Activated CD4-positive, alpha-beta T cell treated with anti-CD3 and anti-CD28 coated beads, Interleukin-2, amount 10 ng/mL, durations not matched to agents 24 days and 14 days (primary cell): ENCODE results near the gene FCGR3A. TPM values are rescaled to one million over a fixed set of nuclear protein-coding genes. Genes with fewer than 3 reads are reported as not detected.
A peak's percentile ranks its signal among the peaks of the same experiment; 100 is the strongest.

Source experiments
- DNase-seq: peaks from one replicate; pipeline ENCODE4 v3.0.0; 2022
- H3K27ac Mint-ChIP-seq: one replicate; pipeline ENCODE4 v1.8.0; 2022; ENCODE audit warnings: mild to moderate bottlenecking, mixed read lengths
- H3K27me3 Mint-ChIP-seq: one replicate; pipeline ENCODE4 v1.8.0; 2022; ENCODE audit warnings: mixed read lengths
- H3K36me3 Mint-ChIP-seq: one replicate; pipeline ENCODE4 v1.8.0; 2022; ENCODE audit warnings: low read depth, mild to moderate bottlenecking, mixed read lengths
- H3K4me1 Mint-ChIP-seq: one replicate; pipeline ENCODE4 v1.8.0; 2021; ENCODE audit warnings: mixed read lengths
- H3K4me3 Mint-ChIP-seq: one replicate; pipeline ENCODE4 v1.8.0; 2022; ENCODE audit warnings: mild to moderate bottlenecking, moderate library complexity, mixed read lengths
- H3K9me3 Mint-ChIP-seq: one replicate; pipeline ENCODE4 v1.8.0; 2021; ENCODE audit warnings: mixed read lengths
- intact Hi-C: fragments of 100-400 bp; cut with micrococcal nuclease; formaldehyde crosslinking; loops from one replicate; pipeline ENCODE4 v1.15.1; 2023
- total RNA-seq: library from RNA; stranded (reverse); gene quantifications from 2 replicates; pipeline ENCODE4 v1.2.3, GENCODE V29; 2022

Gene FCGR3A
- total RNA-seq, 1 donor from 2014 or later, result not detected

- no peak for DNase-seq
- H3K9me3 Mint-ChIP-seq, result no peaks in the 10 kb centered on the region
- no peak overlapping the region for H3K27ac Mint-ChIP-seq
- no peak overlapping the region for H3K4me3 Mint-ChIP-seq
- peaks cover 8% of the 10 kb centered on the region for H3K4me1 Mint-ChIP-seq
- no peaks in the 10 kb centered on the region for H3K36me3 Mint-ChIP-seq
- intact Hi-C loops, result loop anchor here (5.0 kb wide), 1 partner anchor 86 kb away; no protein-coding TSS in a partner anchor
- H3K27me3 Mint-ChIP-seq, result peaks cover 8% of the 10 kb centered on the region
Measured at GRCh38 chr1:161511018-161511755, 38.4 kb downstream of the FCGR3A start.

- H3K9me3 Mint-ChIP-seq, result no peaks in the 10 kb centered on the region
- H3K27me3 Mint-ChIP-seq, result peaks cover 8% of the 10 kb centered on the region
- peak; percentile 52 for DNase-seq
- intact Hi-C loops, result loop anchor here (5.0 kb wide), 1 partner anchor 87 kb away; no protein-coding TSS in a partner anchor
- no peak overlapping the region for H3K27ac Mint-ChIP-seq
- no peaks in the 10 kb centered on the region for H3K36me3 Mint-ChIP-seq
- no peak overlapping the region for H3K4me3 Mint-ChIP-seq
- peaks cover 8% of the 10 kb centered on the region for H3K4me1 Mint-ChIP-seq
Measured at GRCh38 chr1:161510477-161510876, 39.1 kb downstream of the FCGR3A start.

- Mint-ChIP-seq H3K4me1 (peaks cover 10% of the 10 kb centered on the region), H3K36me3 (no peaks in the 10 kb centered on the region), H3K27me3 (peaks cover 29% of the 10 kb centered on the region), H3K9me3 (no peaks in the 10 kb centered on the region), H3K4me3 (no peak overlapping the region), H3K27ac (no peak overlapping the region)
- peak; percentile 51 for DNase-seq
- intact Hi-C loops, result no loop called here
Measured at GRCh38 chr1:161506336-161507223, 43.0 kb downstream of the FCGR3A start.

- Mint-ChIP-seq H3K9me3 (no peaks in the 10 kb centered on the region), H3K27me3 (peaks cover 34% of the 10 kb centered on the region)
Measured at GRCh38 chr1:161505686-161506085, 43.9 kb downstream of the FCGR3A start.

GRCh38 chr1:161503394-161503748 is 46.2 kb downstream of the FCGR3A start:
- DNase-seq, result no peak
- intact Hi-C loops, result no loop called here
- Mint-ChIP-seq H3K36me3 (no peaks in the 10 kb centered on the region), H3K4me3 (no peak overlapping the region), H3K4me1 (peaks cover 17% of the 10 kb centered on the region), H3K9me3 (no peaks in the 10 kb centered on the region), H3K27me3 (peaks cover 48% of the 10 kb centered on the region), H3K27ac (no peak overlapping the region)

More at GRCh38 chr1:161505686-161506085, 43.9 kb downstream of the FCGR3A start:
- intact Hi-C loops, result no loop called here
- Mint-ChIP-seq H3K27ac (no peak overlapping the region), H3K36me3 (no peaks in the 10 kb centered on the region), H3K4me3 (no peak overlapping the region), H3K4me1 (peaks cover 10% of the 10 kb centered on the region)
- DNase-seq, result no peak

- H3K27me3 Mint-ChIP-seq, result peaks cover 50% of the 10 kb centered on the region
- H3K4me1 Mint-ChIP-seq, result peaks cover 17% of the 10 kb centered on the region
- no peak overlapping the region for H3K4me3 Mint-ChIP-seq
- no peaks in the 10 kb centered on the region for H3K36me3 Mint-ChIP-seq
- H3K9me3 Mint-ChIP-seq, result no peaks in the 10 kb centered on the region
- DNase-seq, result no peak
- intact Hi-C loops, result no loop called here
- no peak overlapping the region for H3K27ac Mint-ChIP-seq
Measured at GRCh38 chr1:161502641-161503393, 46.8 kb downstream of the FCGR3A start.

- Mint-ChIP-seq H3K27ac (no peak overlapping the region), H3K4me3 (no peak overlapping the region), H3K27me3 (peaks cover 52% of the 10 kb centered on the region), H3K9me3 (no peaks in the 10 kb centered on the region), H3K36me3 (no peaks in the 10 kb centered on the region), H3K4me1 (peaks cover 17% of the 10 kb centered on the region)
- intact Hi-C loops, result no loop called here
- no peak for DNase-seq
Measured at GRCh38 chr1:161502181-161502580, 47.4 kb downstream of the FCGR3A start.

- H3K4me3 Mint-ChIP-seq, result no peak overlapping the region
- no peaks in the 10 kb centered on the region for H3K36me3 Mint-ChIP-seq
- intact Hi-C loops, result no loop called here
- no peaks in the 10 kb centered on the region for H3K9me3 Mint-ChIP-seq
- H3K27me3 Mint-ChIP-seq, result peaks cover 52% of the 10 kb centered on the region
- no peak overlapping the region for H3K27ac Mint-ChIP-seq
- H3K4me1 Mint-ChIP-seq, result peaks cover 9% of the 10 kb centered on the region
- no peak for DNase-seq
Measured at GRCh38 chr1:161501234-161501633, 48.4 kb downstream of the FCGR3A start.

GRCh38 chr1:161499099-161500039 is 50.2 kb downstream of the FCGR3A start:
- Mint-ChIP-seq H3K27ac (no peak overlapping the region), H3K4me1 (peaks cover 7% of the 10 kb centered on the region), H3K27me3 (peaks cover 57% of the 10 kb centered on the region), H3K36me3 (no peaks in the 10 kb centered on the region), H3K9me3 (no peaks in the 10 kb centered on the region), H3K4me3 (no peak overlapping the region)
- intact Hi-C loops, result no loop called here
- no peak for DNase-seq

GRCh38 chr1:161498646-161499045 is 51.0 kb downstream of the FCGR3A start:
- peaks cover 54% of the 10 kb centered on the region for H3K27me3 Mint-ChIP-seq
- no peak overlapping the region for H3K4me3 Mint-ChIP-seq
- DNase-seq, result no peak
- intact Hi-C loops, result no loop called here
- peaks cover 7% of the 10 kb centered on the region for H3K4me1 Mint-ChIP-seq
- no peaks in the 10 kb centered on the region for H3K9me3 Mint-ChIP-seq
- H3K27ac Mint-ChIP-seq, result no peak overlapping the region
- no peaks in the 10 kb centered on the region for H3K36me3 Mint-ChIP-seq

- intact Hi-C loops, result no loop called here
- H3K4me3 Mint-ChIP-seq, result no peak overlapping the region
- H3K9me3 Mint-ChIP-seq, result no peaks in the 10 kb centered on the region
- H3K4me1 Mint-ChIP-seq, result peaks cover 7% of the 10 kb centered on the region
- H3K36me3 Mint-ChIP-seq, result no peaks in the 10 kb centered on the region
- DNase-seq, result no peak
- H3K27ac Mint-ChIP-seq, result no peak overlapping the region
- H3K27me3 Mint-ChIP-seq, result peaks cover 54% of the 10 kb centered on the region
Measured at GRCh38 chr1:161497961-161498360, 51.7 kb downstream of the FCGR3A start.

- no peaks in the 10 kb centered on the region for H3K36me3 Mint-ChIP-seq
- no peaks in the 10 kb centered on the region for H3K9me3 Mint-ChIP-seq
- H3K27ac Mint-ChIP-seq, result no peak overlapping the region
- DNase-seq, result no peak
- peaks cover 25% of the 10 kb centered on the region for H3K4me1 Mint-ChIP-seq
- H3K4me3 Mint-ChIP-seq, result no peak overlapping the region
- peaks cover 60% of the 10 kb centered on the region for H3K27me3 Mint-ChIP-seq
- intact Hi-C loops, result no loop called here
Measured at GRCh38 chr1:161495490-161495889, 54.1 kb downstream of the FCGR3A start.
